DMS79 treated with DMSO at 0.1 percent for 48 hours (cell line): ENCODE measurements around the gene SERINC4.

Experiments
- DNase-seq: peaks from one replicate; lab custom pipeline; 2025; lab: John Stamatoyannopoulos, UW

The SERINC4 gene

GRCh38 chr15:43796566-43796965 lies 3.5 kb downstream of the SERINC4 start:
- no peak for DNase-seq

- DNase-seq, result no peak
Observed at GRCh38 chr15:43795997-43796396, 4.0 kb downstream of the SERINC4 start.

- no peak for DNase-seq
Observed at GRCh38 chr15:43795197-43795596, 4.8 kb downstream of the SERINC4 start.

- DNase-seq, result no peak
Observed at GRCh38 chr15:43794269-43795037, 5.6 kb downstream of the SERINC4 start.

GRCh38 chr15:43793647-43794046 lies 6.4 kb downstream of the SERINC4 start:
- DNase-seq, result no peak

GRCh38 chr15:43792761-43793476 lies 7.1 kb downstream of the SERINC4 start:
- DNase-seq, result no peak

GRCh38 chr15:43791993-43792760 lies 7.8 kb downstream of the SERINC4 start, which contains the start of gene SERF2:
SERF2 (plus strand) TSS chr15:43792320; CDS start chr15:43792377, 57 bp downstream.
- DNase-seq, result peak; percentile 86

- no peak for DNase-seq
Observed at GRCh38 chr15:43789409-43789808, 10.6 kb downstream of the SERINC4 start.

- no peak for DNase-seq
Observed at GRCh38 chr15:43779016-43779415, 21.0 kb downstream of the SERINC4 start.

- DNase-seq, result peak; percentile 65
Observed at GRCh38 chr15:43777267-43777914, 22.6 kb downstream of the SERINC4 start.

GRCh38 chr15:43776718-43777266 lies 23.2 kb downstream of the SERINC4 start, which contains the start of gene ELL3:
ELL3 (minus strand) TSS chr15:43776966; CDS start chr15:43776901, 65 bp downstream.
- peak; percentile 65 for DNase-seq

- DNase-seq, result peak; percentile 37
Observed at GRCh38 chr15:43776101-43776717, 23.8 kb downstream of the SERINC4 start.

GRCh38 chr15:43775411-43775965 lies 24.5 kb downstream of the SERINC4 start:
- DNase-seq, result peak; percentile 32

- no peak for DNase-seq
Observed at GRCh38 chr15:43774062-43774461, 26.0 kb downstream of the SERINC4 start.

GRCh38 chr15:43772624-43773023 lies 27.4 kb downstream of the SERINC4 start:
- DNase-seq, result no peak

- no peak for DNase-seq
Observed at GRCh38 chr15:43771816-43772215, 28.2 kb downstream of the SERINC4 start.

GRCh38 chr15:43769584-43770228 lies 30.3 kb downstream of the SERINC4 start:
- DNase-seq, result no peak

GRCh38 chr15:43763819-43764446 lies 36.1 kb downstream of the SERINC4 start:
- no peak for DNase-seq

- no peak for DNase-seq
Observed at GRCh38 chr15:43762824-43763223, 37.2 kb downstream of the SERINC4 start.

GRCh38 chr15:43751885-43752284 lies 48.1 kb downstream of the SERINC4 start:
- DNase-seq, result no peak
